ENCODE measurements around the gene MTG2. TPM values are rescaled to one million over a fixed set of nuclear protein-coding genes. Genes with fewer than 3 reads are reported as not detected.
A peak's percentile ranks its signal among the peaks of the same experiment; 100 is the strongest.

Gene MTG2
- total and polyA plus RNA-seq, 2 of the 8 experiments (the other 6 are each of a cell fraction or from before 2014, with no cell fraction given), result 14.4 to 22.8 TPM

DNA sequence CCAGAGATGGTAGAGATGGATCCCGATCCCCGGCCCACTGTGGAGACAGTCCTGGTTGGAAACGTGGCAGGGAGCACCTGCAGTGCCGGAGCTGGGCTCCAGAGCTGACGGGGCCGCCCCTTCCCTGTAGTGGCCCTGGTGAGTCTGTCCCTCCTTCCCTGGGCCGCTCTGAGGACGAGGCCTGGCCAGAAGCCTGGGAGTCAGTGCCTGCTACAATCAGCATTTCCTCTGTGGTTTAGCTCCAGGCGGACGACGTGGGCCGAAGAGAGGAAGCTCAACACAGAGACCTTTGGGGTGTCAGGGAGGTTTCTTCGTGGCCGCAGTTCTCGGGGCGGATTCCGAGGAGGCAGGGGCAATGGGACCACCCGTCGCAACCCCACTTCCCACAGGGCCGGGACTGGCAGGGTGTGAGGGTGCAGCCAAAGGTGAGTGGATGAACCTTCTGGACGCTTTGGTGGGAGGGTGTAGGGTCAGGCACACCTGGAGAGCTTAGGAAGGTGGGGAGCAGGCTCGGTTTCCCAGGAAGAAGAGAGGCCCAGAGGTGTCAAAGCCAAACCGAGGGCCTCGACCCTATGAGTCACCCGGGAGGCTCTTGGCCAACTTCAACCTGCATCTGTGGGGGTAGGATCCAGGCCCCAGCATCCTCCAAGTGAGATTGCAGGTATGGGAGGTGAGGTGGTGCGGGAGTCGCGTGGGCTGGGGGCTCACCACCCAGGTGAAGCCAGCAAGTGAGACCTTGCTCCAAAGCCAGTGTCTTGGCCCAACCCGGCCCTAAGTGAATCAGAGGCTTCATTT, 49.6 kb upstream of the MTG2 start:
- Histone ChIP-seq H2AK5ac (ENCODE audit: low read depth, low read length) (no peak overlapping the region), H3K9me3 (ENCODE audit: insufficient read depth in 2 of 2, low read depth in 1 of 2, low read length in 1 of 2) (no peaks in the 10 kb centered on the region), H3K27me3 (replicated peaks in 1 of 4; ENCODE audit: control insufficient read depth in 3 of 4, extremely low read depth in 1 of 4, insufficient read depth in 3 of 4, low read length in 3 of 4) (no peaks in the 10 kb centered on the region), H4K5ac (ENCODE audit: insufficient read length, low read depth, low read length) (no peak overlapping the region), H3K4me3 (ENCODE audit: extremely low read depth in 1 of 4, insufficient read depth in 2 of 4, low read depth in 3 of 4, low read length in 4 of 4) (no peak overlapping the region), H3K56ac (replicated peaks; ENCODE audit: insufficient read length, low read depth, low read length) (no peak overlapping the region), H2BK20ac (ENCODE audit: low read length) (no peak overlapping the region), H3K23me2 (ENCODE audit: low read depth, low read length) (no peaks in the 10 kb centered on the region), H3K14ac (ENCODE audit: insufficient read length) (no peak overlapping the region), H3K27ac (ENCODE audit: low read depth, low read length) (no peak overlapping the region), H2BK5ac (ENCODE audit: low read depth, low read length) (no peak overlapping the region), H2BK120ac (replicated peaks; ENCODE audit: low read depth, low read length) (no peak overlapping the region), H3K23ac (ENCODE audit: insufficient read length) (no peak overlapping the region), H2AFZ (ENCODE audit: low read length) (no peak overlapping the region), H3K79me2 (ENCODE audit: control insufficient read depth in 1 of 2, insufficient read depth in 2 of 2, low read length in 2 of 2) (peaks cover 0 to 9% of the 10 kb centered on the region in 2 experiments; a peak in 1 of 4 replicates), H4K8ac (ENCODE audit: extremely low read depth, insufficient read depth, low read length) (peak overlapping the region; percentile 26; the same call in 1 of the 2 replicates), H3K36me3 (ENCODE audit: control insufficient read depth in 2 of 4, insufficient read depth in 4 of 4, low read length in 3 of 4) (peaks cover 50 to 98% (median 80%) of the 10 kb centered on the region in 4 experiments), H3K9ac (replicated peaks in 1 of 4; ENCODE audit: extremely low read depth in 1 of 4, low read depth in 3 of 4, low read length in 3 of 4) (no peak overlapping the region), H2BK15ac (ENCODE audit: low read length) (no peak overlapping the region), H3K18ac (ENCODE audit: extremely low read depth, low read length) (no peak overlapping the region), H3K4me1 (replicated peaks in 1 of 4; ENCODE audit: control insufficient read depth in 3 of 4, insufficient read depth in 4 of 4, low read length in 3 of 4) (no peaks in the 10 kb centered on the region), H4K20me1 (replicated peaks in 1 of 2; ENCODE audit: control insufficient read depth in 1 of 2, insufficient read depth in 2 of 2, low read length in 2 of 2) (peaks cover 25 to 53% of the 10 kb centered on the region in 2 experiments), H3K4ac (replicated peaks; ENCODE audit: insufficient read length, low read depth, low read length) (no peak overlapping the region), H3K4me2 (ENCODE audit: insufficient read depth in 1 of 2, low read depth in 2 of 2, low read length in 2 of 2) (no peak overlapping the region), H4K91ac (replicated peaks; ENCODE audit: insufficient read length, low read length) (no peak overlapping the region), H3K79me1 (ENCODE audit: low read depth, low read length) (no peaks in the 10 kb centered on the region; the same call in none of the 2 replicates), H2BK12ac (ENCODE audit: low read depth, low read length) (no peak overlapping the region)
- ChIA-PET POLR2A (ENCODE audit: partially characterized antibody) (interaction anchor here (0.6 to 5.2 kb wide), 12 partner anchors 8 to 150 kb away, joined by 3 to 61 read pairs (median 4); partner anchors contain the start of genes LSM14B, PSMA7, SS18L1 and TAF4), CTCF (ENCODE audit: partially characterized antibody) (interaction anchor here (0.9 to 4.4 kb wide), 8 partner anchors 9 to 235 kb away, joined by 3 to 27 read pairs (median 6); no protein-coding TSS in a partner anchor)
- no peak for DNase-seq (ENCODE audit: low read depth in 1 of 2, low spot score in 2 of 2)
- FAIRE-seq, result no peak
- TF ChIP-seq GTF2F1 (IDR thresholded peaks at IDR 0.05; ENCODE audit: borderline replicate concordance, low read depth, low read length) (no peak), EGR1 (IDR thresholded peaks at IDR 0.05; ENCODE audit: borderline replicate concordance, low read depth, low read length) (no peak), E2F6 (IDR thresholded peaks at IDR 0.05) (no peak), RFX5 (IDR thresholded peaks at IDR 0.05; ENCODE audit: borderline replicate concordance, low read depth, low read length) (no peak), CBX8 (IDR thresholded peaks at IDR 0.05; ENCODE audit: borderline replicate concordance, low read depth, low read length) (no peak), TEAD4 (IDR thresholded peaks at IDR 0.05; ENCODE audit: low read depth, low read length) (no peak), EP300 (IDR thresholded peaks at IDR 0.05; ENCODE audit: borderline replicate concordance in 1 of 2, low read depth in 2 of 2, low read length in 2 of 2) (no peak), KDM5A (IDR thresholded peaks at IDR 0.05; ENCODE audit: low read length) (no peak), RBBP5 (IDR thresholded peaks at IDR 0.05; ENCODE audit: borderline replicate concordance, low read depth, low read length) (no peak)
- WGBS, 2 experiments (ENCODE audit: extremely low coverage in 1 of 2, insufficient coverage in 1 of 2, insufficient read length in 1 of 2, insufficient replicate concordance in 2 of 2, low coverage in 1 of 2, low lambda C conversion rate in 2 of 2, missing lambda C conversion rate in 1 of 2), result 89% methylated on average over 28 of the region's 29 CpGs; no CpG with 5 or more reads in 1 of the 2 experiments
